ENCODE measurements around the gene RCAN3.
A peak's percentile ranks its signal among the peaks of the same experiment; 100 is the strongest.

The RCAN3 gene

GRCh38 chr1:24500448-24501048 lies 2.1 kb upstream of the RCAN3 start:
- peaks cover 22% of the 10 kb centered on the region for H3K4me1 ChIP-seq
- H3K9ac ChIP-seq: no peak overlapping the region
- H3K9me3 ChIP-seq: peaks cover 3% of the 10 kb centered on the region; the same call in 1 of the 2 replicates
- H3K4me2 ChIP-seq: peak overlapping the region; percentile 94
- H3K27me3 ChIP-seq: peaks cover 39% of the 10 kb centered on the region
- H4K20me1 ChIP-seq: no peaks in the 10 kb centered on the region; the same call in 1 of the 2 replicates
- H3K36me3 ChIP-seq: no peaks in the 10 kb centered on the region
- no peak for TF ChIP-seq Cebpa-rat (IDR thresholded peaks at IDR 0.05)
- no peak overlapping the region for H3K27ac ChIP-seq
- H3K4me3 ChIP-seq: no peak overlapping the region

- no peaks in the 10 kb centered on the region for H3K9me3 ChIP-seq
- no peak for TF ChIP-seq Cebpa-rat (IDR thresholded peaks at IDR 0.05)
- peak overlapping the region; percentile 78 for H3K4me3 ChIP-seq
- H3K27ac ChIP-seq: no peak overlapping the region
- no peaks in the 10 kb centered on the region; the same call in 1 of the 2 replicates for H4K20me1 ChIP-seq
- peaks cover 44% of the 10 kb centered on the region for H3K27me3 ChIP-seq
- no peaks in the 10 kb centered on the region for H3K36me3 ChIP-seq
- H3K4me1 ChIP-seq: peaks cover 22% of the 10 kb centered on the region
- no peak overlapping the region for H3K9ac ChIP-seq
- peak overlapping the region; percentile 94 for H3K4me2 ChIP-seq
Measured at GRCh38 chr1:24501371-24502064, 1.1 kb upstream of the RCAN3 start.

- Histone ChIP-seq H3K9ac (peak overlapping the region; percentile 71), H3K4me2 (peak overlapping the region; percentile 94), H3K27ac (no peak overlapping the region), H3K4me1 (peaks cover 22% of the 10 kb centered on the region), H3K27me3 (peaks cover 44% of the 10 kb centered on the region), H3K9me3 (no peaks in the 10 kb centered on the region), H3K4me3 (peak overlapping the region; percentile 78), H3K36me3 (no peaks in the 10 kb centered on the region), H4K20me1 (no peaks in the 10 kb centered on the region; the same call in 1 of the 2 replicates)
- TF ChIP-seq Cebpa-rat (IDR thresholded peaks at IDR 0.05): no peak
Measured at GRCh38 chr1:24502065-24502708, 449 bp upstream of the RCAN3 start.

- peak overlapping the region; percentile 94 for H3K4me2 ChIP-seq
- H4K20me1 ChIP-seq: no peaks in the 10 kb centered on the region; the same call in 1 of the 2 replicates
- TF ChIP-seq Cebpa-rat (IDR thresholded peaks at IDR 0.05): no peak
- no peaks in the 10 kb centered on the region for H3K36me3 ChIP-seq
- no peak overlapping the region for H3K27ac ChIP-seq
- H3K27me3 ChIP-seq: peaks cover 44% of the 10 kb centered on the region
- no peak overlapping the region for H3K9ac ChIP-seq
- peak overlapping the region; percentile 78 for H3K4me3 ChIP-seq
- peaks cover 22% of the 10 kb centered on the region for H3K4me1 ChIP-seq
- H3K9me3 ChIP-seq: no peaks in the 10 kb centered on the region
Measured at GRCh38 chr1:24503059-24503751, 569 bp downstream of the RCAN3 start.

- H3K9me3 ChIP-seq: no peaks in the 10 kb centered on the region
Measured at GRCh38 chr1:24503870-24504523, 1.4 kb downstream of the RCAN3 start.

GRCh38 chr1:24504560-24504959 lies 1.9 kb downstream of the RCAN3 start:
- Histone ChIP-seq H3K4me1 (peaks cover 22% of the 10 kb centered on the region), H3K27ac (no peak overlapping the region), H3K4me2 (no peak overlapping the region), H3K4me3 (no peak overlapping the region), H3K27me3 (peaks cover 44% of the 10 kb centered on the region), H3K9me3 (no peaks in the 10 kb centered on the region), H4K20me1 (no peaks in the 10 kb centered on the region; the same call in 1 of the 2 replicates), H3K36me3 (no peaks in the 10 kb centered on the region), H3K9ac (no peak overlapping the region)
- TF ChIP-seq Cebpa-rat (IDR thresholded peaks at IDR 0.05): no peak

More at GRCh38 chr1:24503870-24504523, 1.4 kb downstream of the RCAN3 start:
- Histone ChIP-seq H3K27me3 (peaks cover 44% of the 10 kb centered on the region), H3K4me3 (no peak overlapping the region), H3K36me3 (no peaks in the 10 kb centered on the region), H3K27ac (no peak overlapping the region), H3K4me2 (no peak overlapping the region), H3K9ac (no peak overlapping the region), H3K4me1 (peaks cover 22% of the 10 kb centered on the region), H4K20me1 (no peaks in the 10 kb centered on the region; the same call in 1 of the 2 replicates)
- TF ChIP-seq Cebpa-rat (IDR thresholded peaks at IDR 0.05): no peak

- TF ChIP-seq Cebpa-rat (IDR thresholded peaks at IDR 0.05): no peak
- Histone ChIP-seq H3K4me2 (no peak overlapping the region), H3K27me3 (peaks cover 44% of the 10 kb centered on the region), H3K27ac (no peak overlapping the region), H4K20me1 (no peaks in the 10 kb centered on the region; the same call in 1 of the 2 replicates), H3K9ac (no peak overlapping the region), H3K4me1 (peaks cover 19% of the 10 kb centered on the region), H3K36me3 (no peaks in the 10 kb centered on the region), H3K4me3 (no peak overlapping the region), H3K9me3 (no peaks in the 10 kb centered on the region)
Measured at GRCh38 chr1:24505816-24506215, 3.2 kb downstream of the RCAN3 start.

- TF ChIP-seq Cebpa-rat (IDR thresholded peaks at IDR 0.05): no peak
- no peak overlapping the region for H3K4me2 ChIP-seq
- H3K27me3 ChIP-seq: peaks cover 37% of the 10 kb centered on the region
- no peaks in the 10 kb centered on the region; the same call in 1 of the 2 replicates for H4K20me1 ChIP-seq
- no peak overlapping the region for H3K4me3 ChIP-seq
- H3K9ac ChIP-seq: no peak overlapping the region
- H3K9me3 ChIP-seq: no peaks in the 10 kb centered on the region
- H3K27ac ChIP-seq: no peak overlapping the region
- peaks cover 9% of the 10 kb centered on the region for H3K4me1 ChIP-seq
- no peaks in the 10 kb centered on the region for H3K36me3 ChIP-seq
Measured at GRCh38 chr1:24506691-24507381, 4.2 kb downstream of the RCAN3 start.

- no peak for TF ChIP-seq Cebpa-rat (IDR thresholded peaks at IDR 0.05)
- Histone ChIP-seq H3K4me2 (no peak overlapping the region), H3K4me3 (no peak overlapping the region), H3K9ac (no peak overlapping the region), H3K4me1 (peaks cover 5% of the 10 kb centered on the region), H3K36me3 (no peaks in the 10 kb centered on the region), H4K20me1 (no peaks in the 10 kb centered on the region; the same call in 1 of the 2 replicates), H3K9me3 (no peaks in the 10 kb centered on the region), H3K27me3 (peaks cover 31% of the 10 kb centered on the region), H3K27ac (no peak overlapping the region)
Measured at GRCh38 chr1:24507405-24507804, 4.8 kb downstream of the RCAN3 start.

All from BLaER1 (cell line).